Keratinocyte (primary cell): ENCODE results near the gene NFIC. TPM values are rescaled to one million over a fixed set of nuclear protein-coding genes. Genes with fewer than 3 reads are reported as not detected.
A peak's percentile ranks its signal among the peaks of the same experiment; 100 is the strongest.
"Not testable (repeated sequence)": the region's sequence is repeated elsewhere in the genome, so short reads cannot be mapped to it uniquely, and the experiment has no call there.

Experiments used
- DNase-seq: peaks from one replicate; pipeline ENCODE4 v3.0.0-alpha.2; 2011; ENCODE audit warnings: low read depth, missing footprints, low spot score
- FAIRE-seq: peaks from 2 replicates; lab custom pipeline; 2011; peaks lifted over from hg19 to GRCh38; lab: Jason Lieb, UNC
- H2AFZ ChIP-seq: 2 replicates; pipeline ENCODE4 v1.6.0; 2012; ENCODE audit warnings: low read length, control low read depth, inconsistent platforms; ENCODE audit not compliant: control insufficient read depth
- H3K27ac ChIP-seq: 2 replicates; pipeline ENCODE4 v1.5.1; 2011; ENCODE audit warnings: low read length; ENCODE audit not compliant: control insufficient read depth, insufficient read depth
- H3K27me3 ChIP-seq: 3 replicates; pipeline ENCODE4 v1.6.0; 2011; ENCODE audit warnings: low read length; ENCODE audit not compliant: control insufficient read depth, insufficient read depth; ENCODE audit errors: extremely low read depth
- H3K36me3 ChIP-seq, 2 experiments: 2 replicates in 1 of 2; 3 replicates in 1 of 2; pipeline ENCODE4 v1.5.1; 2011; ENCODE audit warnings: low read length in 2 of 2, mild to moderate bottlenecking in 1 of 2; ENCODE audit not compliant: control insufficient read depth in 2 of 2, insufficient read depth in 2 of 2; ENCODE audit errors: extremely low read depth in 1 of 2
- H3K4me1 ChIP-seq: 3 replicates; pipeline ENCODE4 v1.5.1; 2011; ENCODE audit warnings: low read length; ENCODE audit not compliant: control insufficient read depth, insufficient read depth; ENCODE audit errors: extremely low read depth
- H3K4me2 ChIP-seq: 3 replicates; pipeline ENCODE4 v1.6.0; 2011; ENCODE audit warnings: low read depth, low read length; ENCODE audit not compliant: control insufficient read depth, insufficient read depth; ENCODE audit errors: extremely low read depth
- H3K4me3 ChIP-seq, 3 experiments: fragments of 200-600 bp in 1 of 3; sonication (generic) in 1 of 3; 2 replicates in 2 of 3; 3 replicates in 1 of 3; pipeline ENCODE4 v1.5.1; 2011 to 2016; ENCODE audit warnings: low read length in 3 of 3, mild to moderate bottlenecking in 3 of 3, control low read depth in 2 of 3, inconsistent platforms in 1 of 3, low read depth in 1 of 3, mixed read lengths in 1 of 3, mixed run types in 1 of 3, moderate library complexity in 1 of 3; ENCODE audit not compliant: control insufficient read depth in 2 of 3, insufficient read depth in 2 of 3; ENCODE audit errors: extremely low read depth in 1 of 3
- H3K79me2 ChIP-seq: 2 replicates; pipeline ENCODE4 v1.6.0; 2012; ENCODE audit warnings: low read length; ENCODE audit not compliant: control insufficient read depth, insufficient read depth
- H3K9ac ChIP-seq: 3 replicates; pipeline ENCODE4 v1.6.0; 2011; ENCODE audit warnings: low read length; ENCODE audit not compliant: control insufficient read depth, insufficient read depth; ENCODE audit errors: extremely low read depth
- H3K9me1 ChIP-seq: 3 replicates; pipeline ENCODE4 v1.6.0; 2011; ENCODE audit warnings: low read length; ENCODE audit not compliant: control insufficient read depth, insufficient read depth; ENCODE audit errors: extremely low read depth
- H3K9me3 ChIP-seq: 2 replicates; pipeline ENCODE4 v1.5.1; 2012; ENCODE audit warnings: low read depth, low read length; ENCODE audit not compliant: control insufficient read depth
- H4K20me1 ChIP-seq: 3 replicates; pipeline ENCODE4 v1.6.0; 2011; ENCODE audit warnings: low read length; ENCODE audit not compliant: control insufficient read depth, insufficient read depth; ENCODE audit errors: extremely low read depth
- CTCF ChIP-seq, 3 experiments: IDR thresholded peaks in 1 of 3; conservative IDR thresholded peaks in 1 of 3; optimal IDR thresholded peaks in 1 of 3; 2 replicates in 2 of 3; 3 replicates in 1 of 3; pipeline versions ENCODE3 to v1.5.1; 2011; ENCODE audit warnings: low read length in 3 of 3, mild to moderate bottlenecking in 3 of 3, moderate library complexity in 2 of 3, control low read depth in 1 of 3, inconsistent platforms in 1 of 3; ENCODE audit not compliant: insufficient read depth in 2 of 3; ENCODE audit errors: extremely low read depth in 1 of 3
- EZH2 ChIP-seq: IDR thresholded peaks from one replicate; pipeline ENCODE4 v1.6.1; 2012; ENCODE audit warnings: inconsistent platforms, mild to moderate bottlenecking, low read length, moderate library complexity
- dilution Hi-C: fragments of 300-500 bp; cut with MboI; formaldehyde crosslinking; loops from one replicate; pipeline ENCODE4 v1.7.0; 2020; ENCODE audit warnings: low sequenced_read_pairs; ENCODE audit not compliant: extremely low pct_ligation_motif_present
- polyA plus RNA-seq, 5 experiments: library from polyadenylated mRNA; depleted of rRNA in 3 of 5; stranded (reverse) in 3 of 5; stranded (forward) in 1 of 5; unstranded in 1 of 5; fragments of >200 nt; gene quantifications; 1 replicate in 1 of 5; 2 replicates in 3 of 5; 3 replicates in 1 of 5; pipeline versions ENCODE4 v1.2.1 to v1.2.3, GENCODE V29; 2011 to 2012; ENCODE audit warnings: missing spikeins in 2 of 5, low read depth in 1 of 5, low replicate concordance in 1 of 5

Gene NFIC
- polyA plus RNA-seq, 1 donor (not counting 4 experiments of a cell fraction or from before 2014, with no cell fraction given), result 2.4 TPM

DNA sequence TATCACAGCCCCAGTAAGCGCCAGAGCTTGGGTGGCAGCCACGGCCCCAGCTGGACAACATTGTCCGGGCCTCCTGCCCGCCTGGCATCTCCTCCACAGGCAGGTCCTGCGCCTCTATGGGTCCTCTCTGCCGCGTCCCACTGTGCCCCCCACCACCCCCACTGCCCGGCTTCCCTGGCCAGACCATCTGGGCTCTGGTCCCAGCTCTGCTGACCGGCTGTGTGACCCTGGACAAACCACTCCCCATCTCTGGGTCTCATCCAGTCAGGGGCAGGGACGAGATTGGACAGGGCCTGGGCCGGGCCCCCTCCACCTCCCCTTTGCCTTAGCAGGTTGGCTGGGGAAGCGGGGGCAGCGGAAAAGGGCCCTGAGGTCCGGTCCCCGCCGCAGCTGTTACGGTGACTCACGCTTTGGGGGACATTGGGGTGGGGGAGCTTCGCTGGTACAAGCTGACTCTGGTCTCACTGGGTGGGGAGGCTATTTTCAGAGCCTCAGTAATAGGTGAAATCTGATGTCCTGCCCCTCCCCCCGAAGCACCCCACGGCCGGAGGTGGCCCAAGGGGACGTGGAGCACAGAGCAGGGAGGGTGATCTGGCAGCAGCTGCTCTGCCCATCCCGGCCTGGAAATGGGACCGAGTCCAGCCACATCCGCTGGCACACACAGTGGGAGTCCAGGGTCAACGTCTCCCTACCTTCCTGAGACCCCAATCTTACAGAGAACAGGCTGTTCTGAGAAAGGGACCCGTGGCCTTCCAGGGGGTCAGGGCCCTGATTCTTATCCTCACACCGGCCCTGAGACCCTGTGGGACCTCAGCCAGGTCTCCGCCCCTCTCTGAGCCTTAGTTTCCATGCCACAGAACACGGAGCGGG lies 9.1 kb downstream of the NFIC start:
- Histone ChIP-seq H3K9ac (no peak overlapping the region), H3K79me2 (peaks cover 73% of the 10 kb centered on the region), H3K36me3 (peaks cover 2 to 6% of the 10 kb centered on the region in 2 experiments), H3K4me1 (peaks cover 13% of the 10 kb centered on the region), H4K20me1 (peaks cover 15% of the 10 kb centered on the region), H3K27me3 (no peaks in the 10 kb centered on the region), H3K9me3 (no peaks in the 10 kb centered on the region), H3K4me3 (no peak overlapping the region), H3K27ac (no peak overlapping the region), H3K4me2 (peak overlapping the region; percentile 16), H2AFZ (no peak overlapping the region), H3K9me1 (no peaks in the 10 kb centered on the region)
- no peak for TF ChIP-seq EZH2
- no peak for TF ChIP-seq CTCF (optimal IDR thresholded peaks at IDR 0.05 in 1 of 3, IDR thresholded peaks at IDR 0.05 in 1 of 3, conservative IDR thresholded peaks at IDR 0.05 in 1 of 3; ENCODE audit: extremely low read depth in 1 of 3, insufficient read depth in 2 of 3, low read length in 3 of 3)
- no peak for FAIRE-seq
- dilution Hi-C loops, result no loop called here
- DNase-seq, result no peak

DNA sequence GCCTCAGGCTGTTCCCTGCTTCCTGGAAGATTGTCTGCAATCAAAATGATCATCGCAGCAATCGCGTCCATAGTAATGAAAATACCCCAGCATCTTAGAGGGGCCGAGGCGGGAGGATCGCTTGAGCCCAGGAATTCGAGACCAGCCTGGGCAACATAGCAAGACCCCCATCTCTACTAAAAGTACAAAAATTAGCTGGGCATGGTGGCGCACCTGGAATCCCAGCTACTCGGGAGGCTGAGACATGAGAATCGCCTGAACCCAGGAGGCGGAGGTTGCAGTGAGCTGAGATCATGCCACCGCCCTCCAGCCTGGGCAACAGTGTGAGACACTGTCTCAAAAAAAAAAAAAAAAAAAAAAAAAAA lies 9.7 kb downstream of the NFIC start:
- H3K27me3 ChIP-seq, DNase-seq, H3K27ac ChIP-seq, H3K4me3 ChIP-seq, dilution Hi-C loops, H3K36me3 ChIP-seq, H3K9me3 ChIP-seq, H3K4me2 ChIP-seq, H2AFZ ChIP-seq, H3K9ac ChIP-seq, FAIRE-seq, H3K9me1 ChIP-seq: not testable (repeated sequence)
- H3K4me1 ChIP-seq, result peaks cover 13% of the 10 kb centered on the region
- peaks cover 15% of the 10 kb centered on the region for H4K20me1 ChIP-seq
- H3K79me2 ChIP-seq, result peaks cover 73% of the 10 kb centered on the region
